Measurements from ENCODE around the gene STXBP4. TPM values are rescaled to one million over a fixed set of nuclear protein-coding genes. Genes with fewer than 3 reads are reported as not detected.
A peak's percentile ranks its signal among the peaks of the same experiment; 100 is the strongest.

STXBP4 gene
- total and polyA plus RNA-seq, 3 experiments from 2014 or later: 2.8 to 7.5 (median 6.9) TPM

GRCh38 chr17:55159251-55159650, 190.7 kb downstream of the STXBP4 start:
- no peaks in the 10 kb centered on the region for H3K36me3 ChIP-seq (ENCODE audit: insufficient read depth, low read length)
- H3K27ac Mint-ChIP-seq: no peak overlapping the region
- no peaks in the 10 kb centered on the region for H3K27me3 ChIP-seq (ENCODE audit: insufficient read depth, low read length, poor library complexity, severe bottlenecking)
- no peak overlapping the region for H3K27ac ChIP-seq (ENCODE audit: low read depth, low read length)
- H3K4me1 Mint-ChIP-seq: peaks cover 0 to 5% (median 5%) of the 10 kb centered on the region in 3 donors
- no peaks in the 10 kb centered on the region for H3K4me1 ChIP-seq (ENCODE audit: insufficient read depth, low read length)
- CTCF ChIA-PET: no interaction called here
- H3K4me3 Mint-ChIP-seq: no peak overlapping the region
- H3K9me3 Mint-ChIP-seq: no peaks in the 10 kb centered on the region
- H3K36me3 Mint-ChIP-seq: peaks cover 6 to 9% (median 9%) of the 10 kb centered on the region in 3 donors
- no peaks in the 10 kb centered on the region for H3K27me3 Mint-ChIP-seq
- no peaks in the 10 kb centered on the region for H3K9me3 ChIP-seq (ENCODE audit: low read length)
- POLR2A ChIA-PET: no interaction called here
- DNase-seq: no peak
- no peak overlapping the region for H3K4me3 ChIP-seq (ENCODE audit: low read length)

- Histone ChIP-seq H3K27ac (ENCODE audit: low read depth, low read length) (no peak overlapping the region), H3K9me3 (ENCODE audit: low read length) (no peaks in the 10 kb centered on the region), H3K27me3 (ENCODE audit: insufficient read depth, low read length, poor library complexity, severe bottlenecking) (no peaks in the 10 kb centered on the region), H3K36me3 (ENCODE audit: insufficient read depth, low read length) (no peaks in the 10 kb centered on the region), H3K4me1 (ENCODE audit: insufficient read depth, low read length) (no peaks in the 10 kb centered on the region), H3K4me3 (ENCODE audit: low read length) (no peak overlapping the region)
- Mint-ChIP-seq H3K4me1 (peaks cover 0 to 5% (median 5%) of the 10 kb centered on the region in 3 donors), H3K9me3 (no peaks in the 10 kb centered on the region), H3K4me3 (no peak overlapping the region), H3K36me3 (peaks cover 6 to 13% (median 12%) of the 10 kb centered on the region in 3 donors), H3K27ac (no peak overlapping the region), H3K27me3 (no peaks in the 10 kb centered on the region)
- no peak for DNase-seq
- ChIA-PET CTCF (no interaction called here), POLR2A (no interaction called here)
Measured at GRCh38 chr17:55160501-55160900, 191.9 kb downstream of the STXBP4 start.

GRCh38 chr17:55161935-55162555, 193.5 kb downstream of the STXBP4 start:
- Mint-ChIP-seq H3K4me3 (no peak overlapping the region), H3K27me3 (no peaks in the 10 kb centered on the region), H3K9me3 (no peaks in the 10 kb centered on the region), H3K27ac (no peak overlapping the region), H3K36me3 (peaks cover 6 to 15% (median 13%) of the 10 kb centered on the region in 3 donors), H3K4me1 (peaks cover 0 to 5% (median 5%) of the 10 kb centered on the region in 3 donors)
- H3K4me1 ChIP-seq (ENCODE audit: insufficient read depth, low read length): no peaks in the 10 kb centered on the region
- DNase-seq: no peak
- no peaks in the 10 kb centered on the region for H3K36me3 ChIP-seq (ENCODE audit: insufficient read depth, low read length)
- ChIA-PET CTCF (no interaction called here), POLR2A (no interaction called here)
- H3K27ac ChIP-seq (ENCODE audit: low read depth, low read length): no peak overlapping the region
- H3K9me3 ChIP-seq (ENCODE audit: low read length): no peaks in the 10 kb centered on the region
- no peaks in the 10 kb centered on the region for H3K27me3 ChIP-seq (ENCODE audit: insufficient read depth, low read length, poor library complexity, severe bottlenecking)
- no peak overlapping the region for H3K4me3 ChIP-seq (ENCODE audit: low read length)

- no peak overlapping the region for H3K4me3 Mint-ChIP-seq
- H3K27ac Mint-ChIP-seq: no peak overlapping the region
- no peak for DNase-seq
- H3K9me3 Mint-ChIP-seq: no peaks in the 10 kb centered on the region
- Histone ChIP-seq H3K9me3 (ENCODE audit: low read length) (no peaks in the 10 kb centered on the region), H3K36me3 (ENCODE audit: insufficient read depth, low read length) (no peaks in the 10 kb centered on the region), H3K27me3 (ENCODE audit: insufficient read depth, low read length, poor library complexity, severe bottlenecking) (no peaks in the 10 kb centered on the region), H3K4me1 (ENCODE audit: insufficient read depth, low read length) (no peaks in the 10 kb centered on the region), H3K27ac (ENCODE audit: low read depth, low read length) (no peak overlapping the region), H3K4me3 (ENCODE audit: low read length) (no peak overlapping the region)
- ChIA-PET POLR2A (no interaction called here), CTCF (no interaction called here)
- no peaks in the 10 kb centered on the region for H3K27me3 Mint-ChIP-seq
- H3K36me3 Mint-ChIP-seq: peaks cover 6 to 16% (median 13%) of the 10 kb centered on the region in 3 donors
- H3K4me1 Mint-ChIP-seq: peaks cover 0 to 5% (median 5%) of the 10 kb centered on the region in 3 donors
Measured at GRCh38 chr17:55162556-55162946, 194.0 kb downstream of the STXBP4 start.

GRCh38 chr17:55163408-55163807, 194.8 kb downstream of the STXBP4 start:
- Mint-ChIP-seq H3K4me1 (peaks cover 0 to 5% (median 5%) of the 10 kb centered on the region in 3 donors), H3K9me3 (no peaks in the 10 kb centered on the region), H3K36me3 (peaks cover 6 to 18% (median 13%) of the 10 kb centered on the region in 3 donors), H3K27me3 (no peaks in the 10 kb centered on the region), H3K27ac (no peak overlapping the region), H3K4me3 (no peak overlapping the region)
- POLR2A ChIA-PET: no interaction called here
- no peaks in the 10 kb centered on the region for H3K4me1 ChIP-seq (ENCODE audit: insufficient read depth, low read length)
- no peaks in the 10 kb centered on the region for H3K9me3 ChIP-seq (ENCODE audit: low read length)
- H3K27me3 ChIP-seq (ENCODE audit: insufficient read depth, low read length, poor library complexity, severe bottlenecking): no peaks in the 10 kb centered on the region
- no peak for DNase-seq
- H3K36me3 ChIP-seq (ENCODE audit: insufficient read depth, low read length): no peaks in the 10 kb centered on the region
- no peak overlapping the region for H3K4me3 ChIP-seq (ENCODE audit: low read length)
- CTCF ChIA-PET: no interaction called here
- H3K27ac ChIP-seq (ENCODE audit: low read depth, low read length): no peak overlapping the region

- peaks cover 0 to 5% (median 5%) of the 10 kb centered on the region in 3 donors for H3K4me1 Mint-ChIP-seq
- ChIA-PET CTCF (no interaction called here), POLR2A (no interaction called here)
- peak overlapping the region in 1 of 8 donors; percentile 10 for H3K27ac Mint-ChIP-seq
- H3K36me3 Mint-ChIP-seq: peaks cover 0 to 15% (median 6%) of the 10 kb centered on the region in 3 donors
- no peak overlapping the region for H3K27ac ChIP-seq (ENCODE audit: low read depth, low read length)
- no peak overlapping the region for H3K4me3 ChIP-seq (ENCODE audit: low read length)
- no peaks in the 10 kb centered on the region for H3K4me1 ChIP-seq (ENCODE audit: insufficient read depth, low read length)
- H3K4me3 Mint-ChIP-seq: no peak overlapping the region
- no peaks in the 10 kb centered on the region for H3K9me3 Mint-ChIP-seq
- no peaks in the 10 kb centered on the region for H3K27me3 ChIP-seq (ENCODE audit: insufficient read depth, low read length, poor library complexity, severe bottlenecking)
- H3K36me3 ChIP-seq (ENCODE audit: insufficient read depth, low read length): no peaks in the 10 kb centered on the region
- H3K27me3 Mint-ChIP-seq: no peaks in the 10 kb centered on the region
- DNase-seq: no peak
- H3K9me3 ChIP-seq (ENCODE audit: low read length): no peaks in the 10 kb centered on the region
Measured at GRCh38 chr17:55166506-55166905, 197.9 kb downstream of the STXBP4 start.

GRCh38 chr17:55167024-55167725, 198.6 kb downstream of the STXBP4 start:
- H3K36me3 Mint-ChIP-seq: peaks cover 3 to 15% (median 6%) of the 10 kb centered on the region in 3 donors
- ChIA-PET POLR2A (no interaction called here), CTCF (no interaction called here)
- H3K27ac Mint-ChIP-seq: no peak overlapping the region
- Histone ChIP-seq H3K4me3 (ENCODE audit: low read length) (no peak overlapping the region), H3K27me3 (ENCODE audit: insufficient read depth, low read length, poor library complexity, severe bottlenecking) (no peaks in the 10 kb centered on the region), H3K36me3 (ENCODE audit: insufficient read depth, low read length) (no peaks in the 10 kb centered on the region), H3K4me1 (ENCODE audit: insufficient read depth, low read length) (no peaks in the 10 kb centered on the region), H3K27ac (ENCODE audit: low read depth, low read length) (no peak overlapping the region), H3K9me3 (ENCODE audit: low read length) (no peaks in the 10 kb centered on the region)
- H3K27me3 Mint-ChIP-seq: no peaks in the 10 kb centered on the region
- peaks cover 0 to 3% (median 2%) of the 10 kb centered on the region in 3 donors for H3K4me1 Mint-ChIP-seq
- no peaks in the 10 kb centered on the region for H3K9me3 Mint-ChIP-seq
- H3K4me3 Mint-ChIP-seq: no peak overlapping the region
- no peak for DNase-seq

- no peaks in the 10 kb centered on the region for H3K36me3 ChIP-seq (ENCODE audit: insufficient read depth, low read length)
- H3K4me3 ChIP-seq (ENCODE audit: low read length): no peak overlapping the region
- H3K4me3 Mint-ChIP-seq: no peak overlapping the region
- H3K9me3 Mint-ChIP-seq: peaks cover 0 to 9% (median 5%) of the 10 kb centered on the region in 5 donors
- no peaks in the 10 kb centered on the region for H3K4me1 ChIP-seq (ENCODE audit: insufficient read depth, low read length)
- peaks cover 7 to 17% (median 10%) of the 10 kb centered on the region in 3 donors for H3K36me3 Mint-ChIP-seq
- ChIA-PET POLR2A (no interaction called here), CTCF (no interaction called here)
- no peak for DNase-seq
- no peak overlapping the region for H3K27ac ChIP-seq (ENCODE audit: low read depth, low read length)
- no peaks in the 10 kb centered on the region for H3K9me3 ChIP-seq (ENCODE audit: low read length)
- H3K27me3 ChIP-seq (ENCODE audit: insufficient read depth, low read length, poor library complexity, severe bottlenecking): no peaks in the 10 kb centered on the region
- no peaks in the 10 kb centered on the region for H3K4me1 Mint-ChIP-seq
- no peaks in the 10 kb centered on the region for H3K27me3 Mint-ChIP-seq
- peak overlapping the region in 1 of 8 donors; percentile 11 for H3K27ac Mint-ChIP-seq
Measured at GRCh38 chr17:55168958-55169687, 200.6 kb downstream of the STXBP4 start.
